ENCODE results near the gene ZW10.
"Not testable (repeated sequence)": the region's sequence is repeated elsewhere in the genome, so short reads cannot be mapped to it uniquely, and the experiment has no call there.

Gene ZW10

GRCh38 chr11:113720478-113720877, 53.0 kb downstream of the ZW10 start:
- H3K27ac ChIP-seq (ENCODE audit: low read depth, low read length); H3K4ac ChIP-seq (ENCODE audit: low read depth, low read length); H3K4me3 ChIP-seq (ENCODE audit: low read length); H3K9ac ChIP-seq (ENCODE audit: low read length); H2BK5ac ChIP-seq (ENCODE audit: low read length); H2BK120ac ChIP-seq (ENCODE audit: low read depth, low read length); H3K27me3 ChIP-seq (ENCODE audit: insufficient read depth, low read length, poor library complexity); H2BK15ac ChIP-seq (replicated peaks; ENCODE audit: low read depth); H2AK5ac ChIP-seq (ENCODE audit: low read length); H3K79me1 ChIP-seq (ENCODE audit: low read length); H3K4me1 ChIP-seq (ENCODE audit: control insufficient read depth, low read depth, low read length); H3K23ac ChIP-seq (ENCODE audit: low read length); DNase-seq; H4K8ac ChIP-seq (ENCODE audit: low read depth, low read length); H3K79me2 ChIP-seq (ENCODE audit: control insufficient read depth, insufficient read depth, low read length); H3K56ac ChIP-seq (ENCODE audit: low read length); H4K5ac ChIP-seq (ENCODE audit: low read length); H3K4me2 ChIP-seq (ENCODE audit: low read length); H3K18ac ChIP-seq (ENCODE audit: low read length); H3K36me3 ChIP-seq (ENCODE audit: control insufficient read depth, insufficient read depth, low read length): not testable (repeated sequence)
- no CpG with 5 or more reads among the region's 3 CpGs for WGBS (ENCODE audit: extremely low coverage, insufficient coverage, low lambda C conversion rate)

GRCh38 chr11:113715882-113716625, 57.4 kb downstream of the ZW10 start:
- H3K4ac ChIP-seq (ENCODE audit: low read depth, low read length), result no peak overlapping the region
- no peaks in the 10 kb centered on the region for H3K4me1 ChIP-seq (ENCODE audit: control insufficient read depth, low read depth, low read length)
- no peak overlapping the region for H2BK120ac ChIP-seq (ENCODE audit: low read depth, low read length)
- no CpG with 5 or more reads among the region's 2 CpGs for WGBS (ENCODE audit: extremely low coverage, insufficient coverage, low lambda C conversion rate)
- no peak overlapping the region for H2AK5ac ChIP-seq (ENCODE audit: low read length)
- no peak overlapping the region for H3K23ac ChIP-seq (ENCODE audit: low read length)
- no peak overlapping the region for H3K4me2 ChIP-seq (ENCODE audit: low read length)
- H2BK15ac ChIP-seq (replicated peaks; ENCODE audit: low read depth), result no peak overlapping the region
- H4K5ac ChIP-seq (ENCODE audit: low read length), result no peak overlapping the region
- no peak for DNase-seq
- no peak overlapping the region for H3K27ac ChIP-seq (ENCODE audit: low read depth, low read length)
- H3K36me3 ChIP-seq (ENCODE audit: control insufficient read depth, insufficient read depth, low read length), result no peaks in the 10 kb centered on the region
- no peaks in the 10 kb centered on the region for H3K79me2 ChIP-seq (ENCODE audit: control insufficient read depth, insufficient read depth, low read length)
- H2BK5ac ChIP-seq (ENCODE audit: low read length), result no peak overlapping the region
- no peaks in the 10 kb centered on the region for H3K27me3 ChIP-seq (ENCODE audit: insufficient read depth, low read length, poor library complexity)
- no peak overlapping the region for H3K56ac ChIP-seq (ENCODE audit: low read length)
- no peak overlapping the region for H3K4me3 ChIP-seq (ENCODE audit: low read length)
- H3K18ac ChIP-seq (ENCODE audit: low read length), result no peak overlapping the region
- H3K9ac ChIP-seq (ENCODE audit: low read length), result no peak overlapping the region
- H4K8ac ChIP-seq (ENCODE audit: low read depth, low read length), result no peak overlapping the region
- H3K79me1 ChIP-seq (ENCODE audit: low read length), result no peaks in the 10 kb centered on the region

GRCh38 chr11:113715273-113715672, 58.2 kb downstream of the ZW10 start:
- Histone ChIP-seq H2BK5ac (ENCODE audit: low read length) (no peak overlapping the region), H3K4ac (ENCODE audit: low read depth, low read length) (no peak overlapping the region), H3K79me1 (ENCODE audit: low read length) (no peaks in the 10 kb centered on the region), H2BK15ac (replicated peaks; ENCODE audit: low read depth) (no peak overlapping the region), H2AK5ac (ENCODE audit: low read length) (no peak overlapping the region), H3K4me2 (ENCODE audit: low read length) (no peak overlapping the region), H3K4me3 (ENCODE audit: low read length) (no peak overlapping the region), H3K18ac (ENCODE audit: low read length) (no peak overlapping the region), H3K4me1 (ENCODE audit: control insufficient read depth, low read depth, low read length) (no peaks in the 10 kb centered on the region), H4K8ac (ENCODE audit: low read depth, low read length) (no peak overlapping the region), H3K36me3 (ENCODE audit: control insufficient read depth, insufficient read depth, low read length) (no peaks in the 10 kb centered on the region), H3K27me3 (ENCODE audit: insufficient read depth, low read length, poor library complexity) (no peaks in the 10 kb centered on the region), H4K5ac (ENCODE audit: low read length) (no peak overlapping the region), H3K79me2 (ENCODE audit: control insufficient read depth, insufficient read depth, low read length) (no peaks in the 10 kb centered on the region), H3K27ac (ENCODE audit: low read depth, low read length) (no peak overlapping the region), H2BK120ac (ENCODE audit: low read depth, low read length) (no peak overlapping the region), H3K56ac (ENCODE audit: low read length) (no peak overlapping the region), H3K9ac (ENCODE audit: low read length) (no peak overlapping the region), H3K23ac (ENCODE audit: low read length) (no peak overlapping the region)
- WGBS (ENCODE audit: extremely low coverage, insufficient coverage, low lambda C conversion rate), result no CpG with 5 or more reads among the region's 1 CpG
- DNase-seq, result no peak

GRCh38 chr11:113710989-113711388, 62.5 kb downstream of the ZW10 start:
- Histone ChIP-seq H2BK15ac (replicated peaks; ENCODE audit: low read depth) (no peak overlapping the region), H4K5ac (ENCODE audit: low read length) (no peak overlapping the region), H3K9ac (ENCODE audit: low read length) (no peak overlapping the region), H3K36me3 (ENCODE audit: control insufficient read depth, insufficient read depth, low read length) (no peaks in the 10 kb centered on the region), H3K27me3 (ENCODE audit: insufficient read depth, low read length, poor library complexity) (no peaks in the 10 kb centered on the region), H3K79me1 (ENCODE audit: low read length) (no peaks in the 10 kb centered on the region), H4K8ac (ENCODE audit: low read depth, low read length) (no peak overlapping the region), H2BK5ac (ENCODE audit: low read length) (no peak overlapping the region), H3K56ac (ENCODE audit: low read length) (no peak overlapping the region), H3K18ac (ENCODE audit: low read length) (no peak overlapping the region), H3K23ac (ENCODE audit: low read length) (no peak overlapping the region), H2BK120ac (ENCODE audit: low read depth, low read length) (no peak overlapping the region), H3K4me3 (ENCODE audit: low read length) (no peak overlapping the region), H3K4me2 (ENCODE audit: low read length) (no peak overlapping the region), H3K4ac (ENCODE audit: low read depth, low read length) (no peak overlapping the region), H3K79me2 (ENCODE audit: control insufficient read depth, insufficient read depth, low read length) (no peaks in the 10 kb centered on the region), H3K4me1 (ENCODE audit: control insufficient read depth, low read depth, low read length) (no peaks in the 10 kb centered on the region), H2AK5ac (ENCODE audit: low read length) (no peak overlapping the region), H3K27ac (ENCODE audit: low read depth, low read length) (no peak overlapping the region)
- no CpG with 5 or more reads among the region's 1 CpG for WGBS (ENCODE audit: extremely low coverage, insufficient coverage, low lambda C conversion rate)
- DNase-seq, result no peak

- no peak within 1 kb of the TSS for H2BK120ac ChIP-seq (ENCODE audit: low read depth, low read length)
- H2BK15ac ChIP-seq (replicated peaks; ENCODE audit: low read depth), result no peak within 1 kb of the TSS
- H3K4me1 ChIP-seq (ENCODE audit: control insufficient read depth, low read depth, low read length), result no peaks in the 10 kb centered on the region
- H3K23ac ChIP-seq (ENCODE audit: low read length), result no peak within 1 kb of the TSS
- no peaks in the 10 kb centered on the region for H3K27me3 ChIP-seq (ENCODE audit: insufficient read depth, low read length, poor library complexity)
- H3K4ac ChIP-seq (ENCODE audit: low read depth, low read length), result no peak within 1 kb of the TSS
- H2AK5ac ChIP-seq (ENCODE audit: low read length), result no peak within 1 kb of the TSS
- no peak within 1 kb of the TSS for H4K8ac ChIP-seq (ENCODE audit: low read depth, low read length)
- WGBS (ENCODE audit: extremely low coverage, insufficient coverage, low lambda C conversion rate), result no CpG with 5 or more reads among the region's 7 CpGs
- no peaks in the 10 kb centered on the region for H3K79me2 ChIP-seq (ENCODE audit: control insufficient read depth, insufficient read depth, low read length)
- no peaks in the 10 kb centered on the region for H3K36me3 ChIP-seq (ENCODE audit: control insufficient read depth, insufficient read depth, low read length)
- H3K4me2 ChIP-seq (ENCODE audit: low read length), result no peak within 1 kb of the TSS
- H2BK5ac ChIP-seq (ENCODE audit: low read length), result no peak within 1 kb of the TSS
- H3K4me3 ChIP-seq (ENCODE audit: low read length), result no peak within 1 kb of the TSS
- no peak within 1 kb of the TSS for H3K56ac ChIP-seq (ENCODE audit: low read length)
- no peak within 1 kb of the TSS for H3K9ac ChIP-seq (ENCODE audit: low read length)
- DNase-seq, result no peak
- no peak within 1 kb of the TSS for H4K5ac ChIP-seq (ENCODE audit: low read length)
- H3K79me1 ChIP-seq (ENCODE audit: low read length), result no peaks in the 10 kb centered on the region
- no peak within 1 kb of the TSS for H3K18ac ChIP-seq (ENCODE audit: low read length)
- H3K27ac ChIP-seq (ENCODE audit: low read depth, low read length), result no peak within 1 kb of the TSS
Observed at GRCh38 chr11:113705871-113706655, 67.4 kb downstream of the ZW10 start, which contains the start of gene TMPRSS5. TMPRSS5 (minus strand) TSS chr11:113706308; CDS start chr11:113706224, 84 bp downstream.

Measured in mesendoderm (in vitro differentiated cells).